A673 (cell line): ENCODE data around the gene RRM2. TPM values are rescaled to one million over a fixed set of nuclear protein-coding genes. Genes with fewer than 3 reads are reported as not detected.

Experiments used
- BruUV-seq: library from RNA; stranded (reverse); fragments of 400-500 nt; replicated peaks from 2 replicates; lab custom pipeline; 2021; lab: Mats Ljungman, UMichigan
- CTCF ChIA-PET: fragments of 300-600 bp; sonication (Branson Sonifier 250); formaldehyde crosslinking; loops from one replicate; lab custom pipeline; 2022; ENCODE audit warnings: antibody characterized with exemption; lab: Charles Lee
- POLR2A ChIA-PET: fragments of 300-600 bp; sonication (Branson Sonifier 250); formaldehyde crosslinking; loops from one replicate; lab custom pipeline; 2022; ENCODE audit warnings: antibody characterized with exemption; ENCODE audit not compliant: low non-redundant PET; lab: Charles Lee
- DNase-seq: peaks from one replicate; pipeline ENCODE4 v3.0.0-alpha.2; 2015; ENCODE audit warnings: low spot score
- H3K27ac ChIP-seq: fragments of 200-600 bp; sonication (generic); 2 replicates; pipeline ENCODE4 v1.5.1; 2016; ENCODE audit warnings: mixed run types, low read depth, mild to moderate bottlenecking, mixed read lengths, antibody characterized with exemption, low read length; ENCODE audit not compliant: poor library complexity, severe bottlenecking
- H3K27me3 ChIP-seq: fragments of 200-600 bp; sonication (generic); replicated peaks from 2 replicates; pipeline ENCODE4 v1.6.1; 2017; ENCODE audit warnings: mixed run types, low read depth, mild to moderate bottlenecking, mixed read lengths, antibody characterized with exemption, low read length; ENCODE audit not compliant: insufficient read depth, poor library complexity
- H3K36me3 ChIP-seq: fragments of 200-600 bp; sonication (generic); 2 replicates; pipeline ENCODE4 v1.6.1; 2016; ENCODE audit warnings: mixed run types, mild to moderate bottlenecking, mixed read lengths, antibody characterized with exemption, low read length; ENCODE audit not compliant: insufficient read depth, poor library complexity, severe bottlenecking
- H3K4me1 ChIP-seq: fragments of 200-600 bp; sonication (generic); 2 replicates; pipeline ENCODE4 v1.6.1; 2017; ENCODE audit warnings: mixed run types, mild to moderate bottlenecking, mixed read lengths, antibody characterized with exemption, low read length; ENCODE audit not compliant: insufficient read depth, poor library complexity, severe bottlenecking
- H3K4me3 ChIP-seq: fragments of 200-600 bp; sonication (generic); 2 replicates; pipeline ENCODE4 v1.5.1; 2016; ENCODE audit warnings: low read depth, mixed run types, mild to moderate bottlenecking, mixed read lengths, low read length; ENCODE audit not compliant: poor library complexity, severe bottlenecking
- H3K9me3 ChIP-seq: fragments of 200-600 bp; sonication (generic); 2 replicates; pipeline ENCODE4 v1.6.1; 2016; ENCODE audit warnings: mixed run types, low read depth, mild to moderate bottlenecking, mixed read lengths, antibody characterized with exemption, low read length; ENCODE audit not compliant: poor library complexity, severe bottlenecking
- CTCF ChIP-seq: fragments of 300-800, 200-600 bp; sonication (generic); conservative IDR thresholded peaks from 2 replicates; pipeline ENCODE4 v1.5.1; 2017; ENCODE audit warnings: low read depth, mild to moderate bottlenecking, antibody characterized with exemption, low read length, moderate library complexity, mixed read lengths
- EZH2 ChIP-seq: fragments of 200-600 bp; sonication (generic); IDR thresholded peaks from 2 replicates; pipeline ENCODE4 v1.6.1; 2017; ENCODE audit warnings: borderline replicate concordance, low read depth, mild to moderate bottlenecking, mixed read lengths, antibody characterized with exemption, low read length; ENCODE audit not compliant: poor library complexity, severe bottlenecking
- intact Hi-C: fragments of 100-400 bp; cut with micrococcal nuclease; formaldehyde crosslinking; loops from one replicate; pipeline ENCODE4 v1.10.0; 2022; ENCODE audit not compliant: unreplicated experiment
- total RNA-seq: library from RNA; stranded (reverse); gene quantifications from 2 replicates; pipeline ENCODE4 v1.2.3, GENCODE V29; 2021

The RRM2 gene
- total RNA-seq, 1 experiment from 2014 or later: 486 TPM

- no TSS peak for BruUV-seq
- H3K4me3 ChIP-seq: no peak overlapping the region
- peaks cover 44% of the 10 kb centered on the region for H3K27me3 ChIP-seq
- ChIA-PET CTCF (interaction anchor here (0.7 kb wide), 1 partner anchor 14 kb away, joined by 3 read pairs; no protein-coding TSS in a partner anchor), POLR2A (no interaction called here)
- intact Hi-C loops: no loop called here
- peaks cover 3% of the 10 kb centered on the region for H3K4me1 ChIP-seq
- no peak for DNase-seq
- no peak overlapping the region for H3K27ac ChIP-seq
- no peak for TF ChIP-seq CTCF
- no peak for TF ChIP-seq EZH2
- H3K36me3 ChIP-seq: no peaks in the 10 kb centered on the region
- no peaks in the 10 kb centered on the region for H3K9me3 ChIP-seq
Observed at GRCh38 chr2:10085668-10086059, 36.9 kb upstream of the RRM2 start.

GRCh38 chr2:10086950-10087349 is 35.6 kb upstream of the RRM2 start:
- ChIA-PET POLR2A (interaction anchor here (0.6 kb wide), 2 partner anchors 8 to 47 kb away, joined by 3 read pairs; no protein-coding TSS in a partner anchor), CTCF (interaction anchor here (0.6 kb wide), 1 partner anchor 1083 kb away, joined by 3 read pairs; no protein-coding TSS in a partner anchor)
- H3K9me3 ChIP-seq: no peaks in the 10 kb centered on the region
- H3K4me3 ChIP-seq: no peak overlapping the region
- H3K27me3 ChIP-seq: peaks cover 31% of the 10 kb centered on the region
- no peak for DNase-seq
- TF ChIP-seq EZH2 (no peak), CTCF (no peak)
- intact Hi-C loops: no loop called here
- no TSS peak for BruUV-seq
- no peaks in the 10 kb centered on the region for H3K36me3 ChIP-seq
- no peak overlapping the region for H3K27ac ChIP-seq
- no peaks in the 10 kb centered on the region for H3K4me1 ChIP-seq

- no TSS peak for BruUV-seq
- no peak for DNase-seq
- no peaks in the 10 kb centered on the region for H3K9me3 ChIP-seq
- no peak overlapping the region for H3K27ac ChIP-seq
- POLR2A ChIA-PET: interaction anchor here (0.6 kb wide), 2 partner anchors 8 to 47 kb away, joined by 3 read pairs; no protein-coding TSS in a partner anchor
- intact Hi-C loops: no loop called here
- no peaks in the 10 kb centered on the region for H3K4me1 ChIP-seq
- no peak for TF ChIP-seq EZH2
- TF ChIP-seq CTCF: no peak
- no peaks in the 10 kb centered on the region for H3K36me3 ChIP-seq
- peaks cover 27% of the 10 kb centered on the region for H3K27me3 ChIP-seq
- CTCF ChIA-PET: interaction anchor here (0.6 kb wide), 1 partner anchor 16 kb away, joined by 11 read pairs; no protein-coding TSS in a partner anchor
- no peak overlapping the region for H3K4me3 ChIP-seq
Observed at GRCh38 chr2:10087360-10087759, 35.2 kb upstream of the RRM2 start.
